Measurements from ENCODE around the gene KAZN. TPM values are rescaled to one million over a fixed set of nuclear protein-coding genes. Genes with fewer than 3 reads are reported as not detected.
A peak's percentile ranks its signal among the peaks of the same experiment; 100 is the strongest.

The KAZN gene
- total RNA-seq, 2 donors from 2014 or later: 3.4 to 12.2 TPM

DNA sequence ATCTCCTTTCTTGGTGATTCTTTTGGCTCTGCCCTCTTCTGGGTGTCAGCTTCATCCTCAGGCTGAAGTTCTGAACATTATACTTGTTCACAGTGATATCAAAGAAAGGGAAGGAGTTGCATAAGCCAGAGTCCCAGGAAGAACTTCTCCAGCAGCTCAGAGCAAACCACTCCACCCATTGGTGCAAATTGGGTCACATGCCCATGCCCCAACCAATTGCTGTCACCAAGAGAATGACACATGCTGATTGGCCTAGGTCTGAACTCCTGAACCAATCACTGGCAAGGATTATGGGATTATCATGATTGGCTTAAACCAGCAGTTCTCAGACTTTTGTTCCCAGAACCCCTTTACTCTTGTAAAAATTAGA is 298.6 kb downstream of the KAZN start:
- ATAC-seq: peak; percentile 50
- no peak for TF ChIP-seq POLR2A (IDR thresholded peaks at IDR 0.05)
- TF ChIP-seq, protein P1, sequence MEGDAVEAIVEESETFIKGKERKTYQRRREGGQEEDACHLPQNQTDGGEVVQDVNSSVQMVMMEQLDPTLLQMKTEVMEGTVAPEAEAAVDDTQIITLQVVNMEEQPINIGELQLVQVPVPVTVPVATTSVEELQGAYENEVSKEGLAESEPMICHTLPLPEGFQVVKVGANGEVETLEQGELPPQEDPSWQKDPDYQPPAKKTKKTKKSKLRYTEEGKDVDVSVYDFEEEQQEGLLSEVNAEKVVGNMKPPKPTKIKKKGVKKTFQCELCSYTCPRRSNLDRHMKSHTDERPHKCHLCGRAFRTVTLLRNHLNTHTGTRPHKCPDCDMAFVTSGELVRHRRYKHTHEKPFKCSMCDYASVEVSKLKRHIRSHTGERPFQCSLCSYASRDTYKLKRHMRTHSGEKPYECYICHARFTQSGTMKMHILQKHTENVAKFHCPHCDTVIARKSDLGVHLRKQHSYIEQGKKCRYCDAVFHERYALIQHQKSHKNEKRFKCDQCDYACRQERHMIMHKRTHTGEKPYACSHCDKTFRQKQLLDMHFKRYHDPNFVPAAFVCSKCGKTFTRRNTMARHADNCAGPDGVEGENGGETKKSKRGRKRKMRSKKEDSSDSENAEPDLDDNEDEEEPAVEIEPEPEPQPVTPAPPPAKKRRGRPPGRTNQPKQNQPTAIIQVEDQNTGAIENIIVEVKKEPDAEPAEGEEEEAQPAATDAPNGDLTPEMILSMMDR (IDR thresholded peaks at IDR 0.05): no peak
- Histone ChIP-seq H3K27ac (no peak overlapping the region), H3K36me3 (replicated peaks in 1 of 2; ENCODE audit: insufficient read depth in 1 of 2, low read depth in 2 of 2) (no peaks in the 10 kb centered on the region), H3K27me3 (no peaks in the 10 kb centered on the region), H3K9me3 (no peaks in the 10 kb centered on the region), H3K4me1 (peaks cover 25% of the 10 kb centered on the region), H3K4me3 (no peak overlapping the region)
- intact Hi-C loops (cut with DNase I): no loop called here
- DNase-seq: peak in 1 of 4 donors; percentile 19

DNA sequence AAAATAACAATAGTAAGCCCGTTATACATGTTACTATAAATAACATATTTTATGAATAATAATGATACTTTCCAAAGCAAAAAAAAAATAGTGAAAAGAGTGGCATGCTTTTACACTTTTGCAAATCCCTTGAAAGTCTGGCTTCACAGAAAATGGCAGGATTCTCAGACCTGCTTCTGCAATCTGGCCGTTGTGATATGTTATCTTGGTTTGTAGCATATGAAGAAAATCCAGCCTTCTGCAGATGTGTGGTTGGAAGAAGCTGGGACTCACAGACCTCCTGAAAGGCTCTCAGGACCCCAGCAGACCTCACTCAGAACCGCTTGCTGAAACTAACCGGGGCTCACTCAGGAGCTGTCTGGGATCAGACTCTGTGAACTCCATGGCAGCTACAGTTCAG is 299.1 kb downstream of the KAZN start:
- Histone ChIP-seq H3K4me3 (no peak overlapping the region), H3K27me3 (no peaks in the 10 kb centered on the region), H3K27ac (no peak overlapping the region), H3K4me1 (peaks cover 20% of the 10 kb centered on the region), H3K36me3 (replicated peaks in 1 of 2; ENCODE audit: insufficient read depth in 1 of 2, low read depth in 2 of 2) (no peaks in the 10 kb centered on the region), H3K9me3 (no peaks in the 10 kb centered on the region)
- ATAC-seq: no peak
- intact Hi-C loops (cut with DNase I): no loop called here
- TF ChIP-seq POLR2A (IDR thresholded peaks at IDR 0.05): no peak
- TF ChIP-seq, protein P1 (IDR thresholded peaks at IDR 0.05): no peak
- WGBS, 2 donors: 35 to 67% methylated on average over 2 to 4 of the region's 4 CpGs
- no peak for DNase-seq

DNA sequence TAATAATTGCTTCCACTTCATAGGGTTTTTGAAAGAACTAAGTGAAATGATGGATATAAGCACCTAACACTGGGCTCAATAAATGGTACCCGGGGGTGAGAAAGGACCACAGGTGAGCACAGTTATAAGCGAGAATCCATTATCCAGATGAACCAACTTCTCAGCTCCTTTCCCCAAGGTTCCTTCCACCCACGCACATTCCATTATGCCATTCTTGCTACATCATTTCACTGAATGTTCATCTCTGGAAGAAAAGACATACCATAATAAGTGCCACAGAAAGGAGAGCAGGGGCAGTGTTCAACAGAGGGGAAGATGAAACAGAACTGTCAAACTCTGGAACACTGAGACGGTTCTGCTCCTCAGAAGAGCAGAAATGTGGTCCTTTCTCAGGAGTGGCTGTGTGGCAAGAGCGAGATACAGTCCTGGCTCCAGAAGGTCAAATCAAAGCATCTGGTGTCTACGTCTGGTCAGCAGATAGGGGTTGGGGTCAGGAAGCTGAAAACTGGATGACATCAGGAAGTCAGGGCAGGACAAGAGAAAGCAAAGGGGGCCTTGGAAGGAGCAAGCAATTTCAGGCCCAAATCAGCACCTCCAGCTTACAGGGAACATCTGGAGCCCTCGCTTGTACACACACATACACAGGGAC is 299.6 kb downstream of the KAZN start:
- WGBS, 2 donors: 89 to 94% methylated on average over 7 of the region's 7 CpGs
- H3K4me3 ChIP-seq: no peak overlapping the region
- no peak for ATAC-seq
- peaks cover 18% of the 10 kb centered on the region for H3K4me1 ChIP-seq
- no peaks in the 10 kb centered on the region for H3K36me3 ChIP-seq (replicated peaks in 1 of 2; ENCODE audit: insufficient read depth in 1 of 2, low read depth in 2 of 2)
- H3K9me3 ChIP-seq: no peaks in the 10 kb centered on the region
- TF ChIP-seq POLR2A (IDR thresholded peaks at IDR 0.05): no peak
- no peak for DNase-seq
- no peak overlapping the region for H3K27ac ChIP-seq
- intact Hi-C loops (cut with DNase I): no loop called here
- H3K27me3 ChIP-seq: no peaks in the 10 kb centered on the region

DNA sequence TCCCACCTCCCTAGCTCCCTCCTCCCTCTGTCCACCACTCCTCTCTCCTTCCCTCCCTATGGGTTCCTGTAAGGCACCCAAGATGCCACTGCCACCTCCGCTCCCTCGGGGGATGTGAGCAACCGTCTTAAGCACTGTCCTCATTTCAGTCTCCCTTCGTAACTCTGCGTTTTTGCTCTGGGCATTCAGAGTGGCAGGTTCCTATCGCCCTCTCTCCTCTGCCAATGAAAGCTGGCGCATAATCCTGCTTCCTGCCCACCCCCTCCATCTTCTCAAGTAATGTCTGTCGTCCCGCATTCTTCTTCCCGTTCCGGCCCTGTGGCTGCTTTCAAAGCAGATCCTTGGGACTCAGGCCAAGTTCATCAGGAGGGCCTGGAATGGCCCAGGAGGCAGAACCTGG is 301.2 kb downstream of the KAZN start:
- intact Hi-C loops (cut with DNase I): no loop called here
- TF ChIP-seq, protein P1 (IDR thresholded peaks at IDR 0.05): no peak
- no peak for TF ChIP-seq POLR2A (IDR thresholded peaks at IDR 0.05)
- ATAC-seq: no peak
- no peak overlapping the region for H3K27ac ChIP-seq
- no peak overlapping the region for H3K4me3 ChIP-seq
- WGBS, 2 donors: 77 to 79% methylated on average over 11 of the region's 11 CpGs
- H3K9me3 ChIP-seq: no peaks in the 10 kb centered on the region
- H3K27me3 ChIP-seq: no peaks in the 10 kb centered on the region
- H3K4me1 ChIP-seq: peaks cover 15% of the 10 kb centered on the region
- no peak for DNase-seq
- no peaks in the 10 kb centered on the region for H3K36me3 ChIP-seq (replicated peaks in 1 of 2; ENCODE audit: insufficient read depth in 1 of 2, low read depth in 2 of 2)

DNA sequence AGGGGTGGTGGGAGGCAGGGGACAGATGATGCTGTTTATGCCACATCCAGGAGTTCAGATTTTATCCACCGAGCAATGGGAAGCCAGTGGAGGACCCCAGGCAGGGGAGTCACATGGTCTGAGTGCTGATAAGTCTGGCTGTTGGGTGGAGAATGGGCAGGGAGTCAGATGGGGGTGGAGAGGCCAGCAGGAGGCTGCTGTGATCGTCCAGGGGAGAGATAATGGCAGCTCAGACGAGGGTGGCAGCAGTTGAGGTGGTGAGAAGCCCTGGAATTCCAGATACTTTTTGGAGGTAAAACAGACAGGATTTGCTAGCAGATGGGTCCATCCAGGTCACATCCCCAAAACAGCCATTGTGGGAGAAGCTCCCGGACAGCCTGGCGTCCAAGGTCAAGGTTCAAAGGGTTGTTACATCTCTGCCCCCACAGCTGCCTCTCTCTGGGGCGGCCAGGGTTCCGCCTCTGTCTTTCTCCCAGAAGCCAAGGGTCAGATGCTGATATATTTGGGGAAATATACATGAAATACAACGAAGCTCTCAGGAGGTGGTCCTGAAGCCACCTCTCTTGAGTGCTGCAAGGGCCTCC is 303.0 kb downstream of the KAZN start:
- WGBS, 2 donors: 62 to 74% methylated on average over 8 of the region's 8 CpGs
- no peak overlapping the region for H3K4me3 ChIP-seq
- intact Hi-C loops (cut with DNase I): no loop called here
- TF ChIP-seq, protein P1 (IDR thresholded peaks at IDR 0.05): no peak
- TF ChIP-seq POLR2A (IDR thresholded peaks at IDR 0.05): no peak
- no peak for DNase-seq
- H3K4me1 ChIP-seq: no peaks in the 10 kb centered on the region
- H3K27ac ChIP-seq: no peak overlapping the region
- ATAC-seq: no peak
- no peaks in the 10 kb centered on the region for H3K27me3 ChIP-seq
- H3K9me3 ChIP-seq: no peaks in the 10 kb centered on the region
- H3K36me3 ChIP-seq (replicated peaks in 1 of 2; ENCODE audit: insufficient read depth in 1 of 2, low read depth in 2 of 2): no peaks in the 10 kb centered on the region

Data from body of pancreas (tissue), 4 donors.